DOHH2 (cell line): ENCODE results near the gene TSPAN5.

Experiments used
- CTCF ChIP-seq: fragments of 200-600 bp; sonication (generic); IDR thresholded peaks from one replicate; pipeline ENCODE4 v1.5.1; 2014; ENCODE audit warnings: antibody characterized with exemption, mild to moderate bottlenecking, low read depth, low read length; ENCODE audit not compliant: poor library complexity, severe bottlenecking
- EZH2phosphoT487 ChIP-seq: fragments of 200-600 bp; sonication (generic); IDR thresholded peaks from 2 replicates; pipeline ENCODE4 v1.6.1; 2017; ENCODE audit warnings: borderline replicate concordance, mild to moderate bottlenecking, antibody characterized with exemption, low read length, moderate library complexity, mixed read lengths

GRCh38 chr4:98687876-98688275 lies 29.5 kb upstream of the TSPAN5 start:
- TF ChIP-seq CTCF (no peak), EZH2phosphoT487 (no peak)
